ENCODE results near the gene ZFAND6.

The ZFAND6 gene

DNA sequence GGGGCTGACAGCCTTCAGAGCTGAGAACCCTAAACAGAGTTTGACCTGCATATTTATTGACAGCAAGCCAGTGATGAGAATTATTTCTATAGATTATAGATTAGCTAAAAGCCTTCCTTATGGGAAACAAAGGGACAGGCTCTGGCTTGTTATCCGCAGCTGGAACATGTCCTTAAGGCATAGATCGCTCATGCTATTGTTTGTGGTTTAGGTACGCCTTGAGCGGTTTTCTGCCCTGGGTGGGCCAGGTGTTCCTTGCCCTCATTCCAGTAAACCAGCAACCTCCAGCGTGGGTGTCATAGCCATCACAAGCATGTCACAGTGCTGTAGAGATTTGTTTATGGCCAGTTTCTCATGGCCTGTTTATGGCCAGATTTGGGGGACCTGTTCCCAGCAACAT, 83.2 kb downstream of the ZFAND6 start:
- H3K4me2 ChIP-seq (ENCODE audit: low read depth, low read length, poor library complexity, severe bottlenecking): no peak overlapping the region
- H3K9me2 ChIP-seq (replicated peaks; ENCODE audit: low read depth, low read length): no peaks in the 10 kb centered on the region
- TF ChIP-seq, protein P1, sequence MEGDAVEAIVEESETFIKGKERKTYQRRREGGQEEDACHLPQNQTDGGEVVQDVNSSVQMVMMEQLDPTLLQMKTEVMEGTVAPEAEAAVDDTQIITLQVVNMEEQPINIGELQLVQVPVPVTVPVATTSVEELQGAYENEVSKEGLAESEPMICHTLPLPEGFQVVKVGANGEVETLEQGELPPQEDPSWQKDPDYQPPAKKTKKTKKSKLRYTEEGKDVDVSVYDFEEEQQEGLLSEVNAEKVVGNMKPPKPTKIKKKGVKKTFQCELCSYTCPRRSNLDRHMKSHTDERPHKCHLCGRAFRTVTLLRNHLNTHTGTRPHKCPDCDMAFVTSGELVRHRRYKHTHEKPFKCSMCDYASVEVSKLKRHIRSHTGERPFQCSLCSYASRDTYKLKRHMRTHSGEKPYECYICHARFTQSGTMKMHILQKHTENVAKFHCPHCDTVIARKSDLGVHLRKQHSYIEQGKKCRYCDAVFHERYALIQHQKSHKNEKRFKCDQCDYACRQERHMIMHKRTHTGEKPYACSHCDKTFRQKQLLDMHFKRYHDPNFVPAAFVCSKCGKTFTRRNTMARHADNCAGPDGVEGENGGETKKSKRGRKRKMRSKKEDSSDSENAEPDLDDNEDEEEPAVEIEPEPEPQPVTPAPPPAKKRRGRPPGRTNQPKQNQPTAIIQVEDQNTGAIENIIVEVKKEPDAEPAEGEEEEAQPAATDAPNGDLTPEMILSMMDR (conservative IDR thresholded peaks at IDR 0.05; ENCODE audit: low read length): no peak
- TF ChIP-seq EZH2phosphoT487 (IDR thresholded peaks at IDR 0.05; ENCODE audit: borderline replicate concordance): no peak
- H3K4me3 ChIP-seq (ENCODE audit: low read length, poor library complexity, severe bottlenecking): no peak overlapping the region
- H3K79me2 ChIP-seq (ENCODE audit: insufficient read depth, low read length): no peaks in the 10 kb centered on the region
- no peaks in the 10 kb centered on the region for H3K27me3 ChIP-seq (ENCODE audit: insufficient read depth, low read length, poor library complexity, severe bottlenecking)
- no peaks in the 10 kb centered on the region for H3K9me3 ChIP-seq (ENCODE audit: insufficient read depth, low read depth, low read length)
- no peak overlapping the region for H3K9ac ChIP-seq (ENCODE audit: low read depth, low read length, poor library complexity, severe bottlenecking)
- no peaks in the 10 kb centered on the region for H4K20me1 ChIP-seq (ENCODE audit: insufficient read depth, low read length, poor library complexity, severe bottlenecking)
- no peaks in the 10 kb centered on the region for H3F3A ChIP-seq (ENCODE audit: low read depth)
- H2AFZ ChIP-seq (ENCODE audit: low read length): no peak overlapping the region
- no peaks in the 10 kb centered on the region for H3K4me1 ChIP-seq (ENCODE audit: insufficient read depth, low read length, poor library complexity, severe bottlenecking)
- H3K36me3 ChIP-seq (ENCODE audit: insufficient read depth, low read length): 0 out of 2 replicates have a peak, but pooled peaks cover 4% of the 10 kb centered on the region

DNA sequence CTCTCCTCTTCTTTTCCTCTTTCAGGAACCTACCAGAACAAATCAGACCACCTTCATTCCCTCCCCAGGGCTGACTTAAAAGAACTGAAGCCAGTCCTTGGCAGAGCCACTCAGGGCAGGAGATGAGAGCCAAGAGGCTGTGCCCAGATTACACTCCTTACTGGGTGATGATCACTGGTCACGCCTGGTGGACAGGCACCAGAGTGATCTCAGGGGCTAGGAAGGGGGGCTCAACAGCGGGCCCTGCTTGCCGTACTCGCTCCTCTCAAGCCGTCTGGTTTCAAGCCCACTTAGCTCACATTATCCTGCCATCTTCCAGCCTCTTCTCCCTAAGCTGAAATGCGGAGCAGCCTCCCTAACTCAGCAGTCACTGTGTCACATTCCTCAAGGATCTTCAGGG, 91.7 kb downstream of the ZFAND6 start:
- no peak for TF ChIP-seq EZH2phosphoT487 (IDR thresholded peaks at IDR 0.05; ENCODE audit: borderline replicate concordance)
- no peak overlapping the region for H2AFZ ChIP-seq (ENCODE audit: low read length)
- no peaks in the 10 kb centered on the region for H4K20me1 ChIP-seq (ENCODE audit: insufficient read depth, low read length, poor library complexity, severe bottlenecking)
- no peak overlapping the region for H3K9ac ChIP-seq (ENCODE audit: low read depth, low read length, poor library complexity, severe bottlenecking)
- peaks cover 24% of the 10 kb centered on the region for H3K4me1 ChIP-seq (ENCODE audit: insufficient read depth, low read length, poor library complexity, severe bottlenecking)
- no peaks in the 10 kb centered on the region for H3K9me2 ChIP-seq (replicated peaks; ENCODE audit: low read depth, low read length)
- H3K4me2 ChIP-seq (ENCODE audit: low read depth, low read length, poor library complexity, severe bottlenecking): no peak overlapping the region
- no peaks in the 10 kb centered on the region for H3K9me3 ChIP-seq (ENCODE audit: insufficient read depth, low read depth, low read length)
- H3K27me3 ChIP-seq (ENCODE audit: insufficient read depth, low read length, poor library complexity, severe bottlenecking): no peaks in the 10 kb centered on the region
- no peak overlapping the region for H3K4me3 ChIP-seq (ENCODE audit: low read length, poor library complexity, severe bottlenecking)
- H3K36me3 ChIP-seq (ENCODE audit: insufficient read depth, low read length): no peaks in the 10 kb centered on the region
- H3F3A ChIP-seq (ENCODE audit: low read depth): no peaks in the 10 kb centered on the region
- H3K79me2 ChIP-seq (ENCODE audit: insufficient read depth, low read length): peaks cover 23% of the 10 kb centered on the region

DNA sequence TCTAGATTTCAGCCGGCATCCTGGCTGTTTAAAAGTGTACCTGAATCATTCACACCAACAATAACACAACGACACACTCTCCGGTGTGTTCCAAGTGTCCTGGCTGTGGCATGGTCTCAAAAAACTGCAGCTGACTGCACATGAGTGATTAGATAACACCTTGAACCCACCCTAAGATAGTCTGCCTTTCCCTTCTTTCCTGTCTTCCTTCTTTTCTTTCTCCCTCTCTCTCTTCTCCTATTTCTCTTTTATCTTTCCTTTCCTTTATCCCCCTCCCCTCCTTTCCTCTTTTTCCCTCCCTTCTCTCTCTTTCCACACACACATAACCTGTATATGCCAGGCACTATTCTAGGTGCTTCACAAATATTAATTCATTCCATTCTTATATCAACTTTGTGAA, 92.1 kb downstream of the ZFAND6 start:
- Histone ChIP-seq H3K79me2 (ENCODE audit: insufficient read depth, low read length) (peaks cover 23% of the 10 kb centered on the region), H3K36me3 (ENCODE audit: insufficient read depth, low read length) (no peaks in the 10 kb centered on the region), H4K20me1 (ENCODE audit: insufficient read depth, low read length, poor library complexity, severe bottlenecking) (no peaks in the 10 kb centered on the region), H3K9me3 (ENCODE audit: insufficient read depth, low read depth, low read length) (no peaks in the 10 kb centered on the region), H3K27me3 (ENCODE audit: insufficient read depth, low read length, poor library complexity, severe bottlenecking) (no peaks in the 10 kb centered on the region), H2AFZ (ENCODE audit: low read length) (peak overlapping the region; percentile 89), H3K4me2 (ENCODE audit: low read depth, low read length, poor library complexity, severe bottlenecking) (peak overlapping the region; percentile 83), H3K9ac (ENCODE audit: low read depth, low read length, poor library complexity, severe bottlenecking) (peak overlapping the region; percentile 50), H3F3A (ENCODE audit: low read depth) (no peaks in the 10 kb centered on the region), H3K4me3 (ENCODE audit: low read length, poor library complexity, severe bottlenecking) (peak overlapping the region; percentile 73), H3K9me2 (replicated peaks; ENCODE audit: low read depth, low read length) (no peaks in the 10 kb centered on the region), H3K4me1 (ENCODE audit: insufficient read depth, low read length, poor library complexity, severe bottlenecking) (peaks cover 26% of the 10 kb centered on the region)
- TF ChIP-seq, protein P1 (conservative IDR thresholded peaks at IDR 0.05; ENCODE audit: low read length): no peak
- TF ChIP-seq EZH2phosphoT487 (IDR thresholded peaks at IDR 0.05; ENCODE audit: borderline replicate concordance): no peak

DNA sequence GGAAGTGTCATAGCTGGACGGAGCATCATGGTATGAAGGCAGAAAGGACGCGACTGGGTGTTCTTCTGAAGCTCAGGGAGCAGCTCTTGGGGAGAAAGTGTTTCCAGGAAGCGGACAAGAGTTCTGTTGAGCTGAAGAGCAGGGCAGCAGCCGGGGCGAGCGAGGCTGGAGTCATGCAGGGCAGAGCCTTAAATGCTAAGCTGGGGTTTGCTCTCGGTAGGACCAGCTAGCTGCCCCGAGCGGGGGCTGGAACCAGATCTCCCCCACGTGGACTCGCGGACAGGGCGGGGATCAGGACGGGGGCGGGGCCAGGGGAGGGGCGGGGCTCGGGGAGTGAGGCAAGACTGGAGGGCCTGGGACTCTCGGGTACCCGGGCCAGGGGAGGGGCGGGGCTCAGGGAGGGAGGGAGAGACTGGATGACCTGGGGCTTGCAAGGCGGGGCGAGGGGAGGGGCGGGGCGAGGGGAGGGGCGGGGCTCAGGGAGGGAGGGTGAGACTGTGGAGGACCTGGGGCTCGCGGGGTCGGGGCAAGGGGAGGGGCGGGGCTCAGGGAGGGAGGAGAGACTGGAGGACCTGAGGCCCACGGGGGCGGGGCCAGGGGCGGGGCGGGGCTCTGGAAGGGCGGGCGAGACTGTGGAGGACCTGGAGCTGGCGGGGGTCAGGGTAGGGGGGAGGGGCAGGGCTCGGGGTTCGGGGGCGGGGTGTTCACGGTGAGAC, 92.9 kb downstream of the ZFAND6 start:
- Histone ChIP-seq H3K79me2 (ENCODE audit: insufficient read depth, low read length) (peaks cover 23% of the 10 kb centered on the region), H3K4me3 (ENCODE audit: low read length, poor library complexity, severe bottlenecking) (peak overlapping the region; percentile 75), H3K27me3 (ENCODE audit: insufficient read depth, low read length, poor library complexity, severe bottlenecking) (no peaks in the 10 kb centered on the region), H3K9me3 (ENCODE audit: insufficient read depth, low read depth, low read length) (no peaks in the 10 kb centered on the region), H3K4me2 (ENCODE audit: low read depth, low read length, poor library complexity, severe bottlenecking) (peak overlapping the region; percentile 83), H2AFZ (ENCODE audit: low read length) (peak overlapping the region; percentile 89), H3K9ac (ENCODE audit: low read depth, low read length, poor library complexity, severe bottlenecking) (peak overlapping the region; percentile 80), H4K20me1 (ENCODE audit: insufficient read depth, low read length, poor library complexity, severe bottlenecking) (no peaks in the 10 kb centered on the region), H3F3A (ENCODE audit: low read depth) (no peaks in the 10 kb centered on the region), H3K36me3 (ENCODE audit: insufficient read depth, low read length) (no peaks in the 10 kb centered on the region), H3K4me1 (ENCODE audit: insufficient read depth, low read length, poor library complexity, severe bottlenecking) (peaks cover 34% of the 10 kb centered on the region), H3K9me2 (replicated peaks; ENCODE audit: low read depth, low read length) (no peaks in the 10 kb centered on the region)
- TF ChIP-seq EZH2phosphoT487 (IDR thresholded peaks at IDR 0.05; ENCODE audit: borderline replicate concordance): no peak
- TF ChIP-seq, protein P1 (conservative IDR thresholded peaks at IDR 0.05; ENCODE audit: low read length): no peak
